ENCODE results near the gene PPP6R1. TPM values are rescaled to one million over a fixed set of nuclear protein-coding genes. Genes with fewer than 3 reads are reported as not detected.

Gene PPP6R1
- total and polyA plus RNA-seq, 2 of the 13 experiments (the other 11 are each of a cell fraction or from before 2014, with no cell fraction given): 25.8 to 54.0 TPM

DNA sequence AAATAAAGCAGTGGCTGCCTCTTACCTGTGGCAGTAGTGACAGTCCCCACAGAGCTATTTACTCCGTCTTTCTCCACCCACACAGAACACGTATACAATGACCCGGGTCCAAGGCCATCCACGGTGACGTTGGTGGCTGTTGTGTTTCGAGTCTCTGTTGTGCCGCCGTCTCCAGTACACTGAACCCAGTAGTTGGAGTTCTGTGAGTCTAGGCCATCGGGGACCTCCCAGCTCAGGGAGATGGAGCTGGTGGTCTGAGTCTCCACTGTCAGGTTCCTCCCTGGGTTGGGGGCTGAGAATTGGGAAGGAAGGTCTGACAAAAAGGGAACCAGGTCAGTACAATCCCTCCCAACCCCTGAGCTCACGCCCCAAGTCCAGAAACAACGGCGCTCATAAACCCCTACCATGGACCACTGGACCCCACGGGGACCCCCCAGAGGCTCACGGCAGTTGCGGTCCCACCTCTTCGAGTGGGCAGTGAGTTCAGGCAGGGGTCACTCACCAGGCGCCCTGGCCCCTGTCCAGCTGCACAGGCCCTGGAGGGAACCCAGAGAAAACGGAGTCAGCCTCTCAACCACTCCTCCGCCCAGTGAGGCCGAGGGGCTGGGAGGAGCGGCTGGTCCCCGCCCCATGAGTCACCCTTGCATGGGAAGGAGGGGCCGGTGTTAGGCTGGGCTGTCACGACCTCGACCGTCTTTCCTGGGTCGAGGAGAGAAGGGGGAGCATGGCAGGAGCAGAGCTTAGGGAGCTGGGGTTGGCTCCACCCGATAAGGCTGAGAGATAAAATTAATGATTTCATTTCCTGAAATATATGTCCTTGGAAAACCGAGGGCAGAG lies 51.9 kb downstream of the PPP6R1 start (continued):
- TF ChIP-seq, protein P1, sequence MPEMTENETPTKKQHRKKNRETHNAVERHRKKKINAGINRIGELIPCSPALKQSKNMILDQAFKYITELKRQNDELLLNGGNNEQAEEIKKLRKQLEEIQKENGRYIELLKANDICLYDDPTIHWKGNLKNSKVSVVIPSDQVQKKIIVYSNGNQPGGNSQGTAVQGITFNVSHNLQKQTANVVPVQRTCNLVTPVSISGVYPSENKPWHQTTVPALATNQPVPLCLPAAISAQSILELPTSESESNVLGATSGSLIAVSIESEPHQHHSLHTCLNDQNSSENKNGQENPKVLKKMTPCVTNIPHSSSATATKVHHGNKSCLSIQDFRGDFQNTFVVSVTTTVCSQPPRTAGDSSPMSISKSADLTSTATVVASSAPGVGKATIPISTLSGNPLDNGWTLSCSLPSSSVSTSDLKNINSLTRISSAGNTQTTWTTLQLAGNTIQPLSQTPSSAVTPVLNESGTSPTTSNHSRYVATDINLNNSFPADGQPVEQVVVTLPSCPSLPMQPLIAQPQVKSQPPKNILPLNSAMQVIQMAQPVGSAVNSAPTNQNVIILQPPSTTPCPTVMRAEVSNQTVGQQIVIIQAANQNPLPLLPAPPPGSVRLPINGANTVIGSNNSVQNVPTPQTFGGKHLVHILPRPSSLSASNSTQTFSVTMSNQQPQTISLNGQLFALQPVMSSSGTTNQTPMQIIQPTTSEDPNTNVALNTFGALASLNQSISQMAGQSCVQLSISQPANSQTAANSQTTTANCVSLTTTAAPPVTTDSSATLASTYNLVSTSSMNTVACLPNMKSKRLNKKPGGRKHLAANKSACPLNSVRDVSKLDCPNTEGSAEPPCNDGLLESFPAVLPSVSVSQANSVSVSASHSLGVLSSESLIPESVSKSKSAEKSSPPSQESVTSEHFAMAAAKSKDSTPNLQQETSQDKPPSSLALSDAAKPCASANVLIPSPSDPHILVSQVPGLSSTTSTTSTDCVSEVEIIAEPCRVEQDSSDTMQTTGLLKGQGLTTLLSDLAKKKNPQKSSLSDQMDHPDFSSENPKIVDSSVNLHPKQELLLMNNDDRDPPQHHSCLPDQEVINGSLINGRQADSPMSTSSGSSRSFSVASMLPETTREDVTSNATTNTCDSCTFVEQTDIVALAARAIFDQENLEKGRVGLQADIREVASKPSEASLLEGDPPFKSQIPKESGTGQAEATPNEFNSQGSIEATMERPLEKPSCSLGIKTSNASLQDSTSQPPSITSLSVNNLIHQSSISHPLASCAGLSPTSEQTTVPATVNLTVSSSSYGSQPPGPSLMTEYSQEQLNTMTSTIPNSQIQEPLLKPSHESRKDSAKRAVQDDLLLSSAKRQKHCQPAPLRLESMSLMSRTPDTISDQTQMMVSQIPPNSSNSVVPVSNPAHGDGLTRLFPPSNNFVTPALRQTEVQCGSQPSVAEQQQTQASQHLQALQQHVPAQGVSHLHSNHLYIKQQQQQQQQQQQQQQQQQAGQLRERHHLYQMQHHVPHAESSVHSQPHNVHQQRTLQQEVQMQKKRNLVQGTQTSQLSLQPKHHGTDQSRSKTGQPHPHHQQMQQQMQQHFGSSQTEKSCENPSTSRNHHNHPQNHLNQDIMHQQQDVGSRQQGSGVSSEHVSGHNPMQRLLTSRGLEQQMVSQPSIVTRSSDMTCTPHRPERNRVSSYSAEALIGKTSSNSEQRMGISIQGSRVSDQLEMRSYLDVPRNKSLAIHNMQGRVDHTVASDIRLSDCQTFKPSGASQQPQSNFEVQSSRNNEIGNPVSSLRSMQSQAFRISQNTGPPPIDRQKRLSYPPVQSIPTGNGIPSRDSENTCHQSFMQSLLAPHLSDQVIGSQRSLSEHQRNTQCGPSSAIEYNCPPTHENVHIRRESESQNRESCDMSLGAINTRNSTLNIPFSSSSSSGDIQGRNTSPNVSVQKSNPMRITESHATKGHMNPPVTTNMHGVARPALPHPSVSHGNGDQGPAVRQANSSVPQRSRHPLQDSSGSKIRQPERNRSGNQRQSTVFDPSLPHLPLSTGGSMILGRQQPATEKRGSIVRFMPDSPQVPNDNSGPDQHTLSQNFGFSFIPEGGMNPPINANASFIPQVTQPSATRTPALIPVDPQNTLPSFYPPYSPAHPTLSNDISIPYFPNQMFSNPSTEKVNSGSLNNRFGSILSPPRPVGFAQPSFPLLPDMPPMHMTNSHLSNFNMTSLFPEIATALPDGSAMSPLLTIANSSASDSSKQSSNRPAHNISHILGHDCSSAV (CRISPR knock-in tag; IDR thresholded peaks at IDR 0.05; ENCODE audit: borderline replicate concordance): no peak
- TF ChIP-seq ATRX (CRISPR knock-in tag; IDR thresholded peaks at IDR 0.05; ENCODE audit: borderline replicate concordance) (no peak), SMARCC2 (IDR thresholded peaks at IDR 0.05) (no peak), GATAD2A (CRISPR knock-in tag; IDR thresholded peaks at IDR 0.05) (peak; percentile 70), SOX5 (CRISPR knock-in tag; IDR thresholded peaks at IDR 0.05; ENCODE audit: borderline replicate concordance) (peak; percentile 78), SP1 (IDR thresholded peaks at IDR 0.05) (no peak), SP1 (CRISPR knock-in tag; IDR thresholded peaks at IDR 0.05) (peak; percentile 74), DNMT3B (CRISPR knock-in tag; conservative IDR thresholded peaks at IDR 0.05) (no peak), MAFG (CRISPR knock-in tag; IDR thresholded peaks at IDR 0.05) (no peak), ZNF546 (CRISPR knock-in tag; conservative IDR thresholded peaks at IDR 0.05) (0 out of 2 replicates have a peak, but pooled peaks have one; percentile 27), MIXL1 (CRISPR knock-in tag; IDR thresholded peaks at IDR 0.05) (peak; percentile 75; the same call in 1 of the 2 replicates), JDP2 (CRISPR knock-in tag; IDR thresholded peaks at IDR 0.05; ENCODE audit: borderline replicate concordance) (no peak), SNRNP70 (IDR thresholded peaks at IDR 0.05; ENCODE audit: low read depth, low read length) (no peak), NFE2L1 (CRISPR knock-in tag; IDR thresholded peaks at IDR 0.05; ENCODE audit: borderline replicate concordance) (no peak)
- TF ChIP-seq, protein P2, sequence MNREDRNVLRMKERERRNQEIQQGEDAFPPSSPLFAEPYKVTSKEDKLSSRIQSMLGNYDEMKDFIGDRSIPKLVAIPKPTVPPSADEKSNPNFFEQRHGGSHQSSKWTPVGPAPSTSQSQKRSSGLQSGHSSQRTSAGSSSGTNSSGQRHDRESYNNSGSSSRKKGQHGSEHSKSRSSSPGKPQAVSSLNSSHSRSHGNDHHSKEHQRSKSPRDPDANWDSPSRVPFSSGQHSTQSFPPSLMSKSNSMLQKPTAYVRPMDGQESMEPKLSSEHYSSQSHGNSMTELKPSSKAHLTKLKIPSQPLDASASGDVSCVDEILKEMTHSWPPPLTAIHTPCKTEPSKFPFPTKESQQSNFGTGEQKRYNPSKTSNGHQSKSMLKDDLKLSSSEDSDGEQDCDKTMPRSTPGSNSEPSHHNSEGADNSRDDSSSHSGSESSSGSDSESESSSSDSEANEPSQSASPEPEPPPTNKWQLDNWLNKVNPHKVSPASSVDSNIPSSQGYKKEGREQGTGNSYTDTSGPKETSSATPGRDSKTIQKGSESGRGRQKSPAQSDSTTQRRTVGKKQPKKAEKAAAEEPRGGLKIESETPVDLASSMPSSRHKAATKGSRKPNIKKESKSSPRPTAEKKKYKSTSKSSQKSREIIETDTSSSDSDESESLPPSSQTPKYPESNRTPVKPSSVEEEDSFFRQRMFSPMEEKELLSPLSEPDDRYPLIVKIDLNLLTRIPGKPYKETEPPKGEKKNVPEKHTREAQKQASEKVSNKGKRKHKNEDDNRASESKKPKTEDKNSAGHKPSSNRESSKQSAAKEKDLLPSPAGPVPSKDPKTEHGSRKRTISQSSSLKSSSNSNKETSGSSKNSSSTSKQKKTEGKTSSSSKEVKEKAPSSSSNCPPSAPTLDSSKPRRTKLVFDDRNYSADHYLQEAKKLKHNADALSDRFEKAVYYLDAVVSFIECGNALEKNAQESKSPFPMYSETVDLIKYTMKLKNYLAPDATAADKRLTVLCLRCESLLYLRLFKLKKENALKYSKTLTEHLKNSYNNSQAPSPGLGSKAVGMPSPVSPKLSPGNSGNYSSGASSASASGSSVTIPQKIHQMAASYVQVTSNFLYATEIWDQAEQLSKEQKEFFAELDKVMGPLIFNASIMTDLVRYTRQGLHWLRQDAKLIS (CRISPR knock-in tag; IDR thresholded peaks at IDR 0.05): 0 out of 2 replicates have a peak, but pooled peaks have one; percentile 66
- TF ChIP-seq, protein P3, sequence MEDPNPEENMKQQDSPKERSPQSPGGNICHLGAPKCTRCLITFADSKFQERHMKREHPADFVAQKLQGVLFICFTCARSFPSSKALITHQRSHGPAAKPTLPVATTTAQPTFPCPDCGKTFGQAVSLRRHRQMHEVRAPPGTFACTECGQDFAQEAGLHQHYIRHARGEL (CRISPR knock-in tag; IDR thresholded peaks at IDR 0.05): peak; percentile 54; the same call in 1 of the 2 replicates
- TF ChIP-seq, protein P4, sequence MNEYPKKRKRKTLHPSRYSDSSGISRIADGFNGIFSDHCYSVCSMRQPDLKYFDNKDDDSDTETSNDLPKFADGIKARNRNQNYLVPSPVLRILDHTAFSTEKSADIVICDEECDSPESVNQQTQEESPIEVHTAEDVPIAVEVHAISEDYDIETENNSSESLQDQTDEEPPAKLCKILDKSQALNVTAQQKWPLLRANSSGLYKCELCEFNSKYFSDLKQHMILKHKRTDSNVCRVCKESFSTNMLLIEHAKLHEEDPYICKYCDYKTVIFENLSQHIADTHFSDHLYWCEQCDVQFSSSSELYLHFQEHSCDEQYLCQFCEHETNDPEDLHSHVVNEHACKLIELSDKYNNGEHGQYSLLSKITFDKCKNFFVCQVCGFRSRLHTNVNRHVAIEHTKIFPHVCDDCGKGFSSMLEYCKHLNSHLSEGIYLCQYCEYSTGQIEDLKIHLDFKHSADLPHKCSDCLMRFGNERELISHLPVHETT (CRISPR knock-in tag; conservative IDR thresholded peaks at IDR 0.05): no peak; the same call in 1 of the 2 replicates
